ENCODE results near the gene RASAL2.

GRCh38 chr1:178467837-178468236, 373.9 kb downstream of the RASAL2 start:
- no peak for TF ChIP-seq CTCF (IDR thresholded peaks at IDR 0.05; ENCODE audit: low read depth, low read length)
- TF ChIP-seq EZH2phosphoT487 (IDR thresholded peaks at IDR 0.05; ENCODE audit: low read depth), result no peak
